HCT116 (cell line): Measurements from ENCODE around the gene MPPED1. TPM values are rescaled to one million over a fixed set of nuclear protein-coding genes. Genes with fewer than 3 reads are reported as not detected.

Experiments
- ATAC-seq: fragments of 200-7000 bp; cut with Tn5 transposase; 2 replicates; pipeline ENCODE4 v1.9.1; 2020; ENCODE audit warnings: mild to moderate bottlenecking, moderate library complexity
- BruUV-seq: library from RNA; stranded (reverse); fragments of 400-500 nt; replicated peaks from 2 replicates; lab custom pipeline; 2021; lab: Mats Ljungman, UMichigan
- CTCF ChIA-PET: fragments of 300-600 bp; sonication (Branson Sonifier 250); formaldehyde crosslinking; loops from one replicate; lab custom pipeline; 2021; ENCODE audit warnings: antibody characterized with exemption; lab: Charles Lee
- POLR2A ChIA-PET: fragments of 300-600, 350-600 bp; sonication (Branson Sonifier 250); formaldehyde crosslinking; loops from one replicate; lab custom pipeline; 2021; ENCODE audit warnings: antibody characterized with exemption; lab: Charles Lee
- RAD21 ChIA-PET, 2 experiments: fragments of 300-600 bp; sonication (Branson Sonifier 250); formaldehyde crosslinking; loops; one replicate each; lab custom pipeline; 2023; ENCODE audit warnings: low total read pairs in 2 of 2; ENCODE audit not compliant: uncharacterized antibody in 2 of 2, unreplicated experiment in 2 of 2, low non-redundant PET in 1 of 2; lab: Charles Lee
- DNase-seq: peaks from one replicate; pipeline ENCODE4 v3.0.0-alpha.2; 2010; ENCODE audit warnings: low read depth, low spot score
- H2AFZ ChIP-seq: fragments of 200-600 bp; shearing (Covaris generic), sonication (generic); 2 replicates; pipeline ENCODE4 v1.6.1; 2017; ENCODE audit warnings: low read depth, mixed run types, mixed read lengths, antibody characterized with exemption, low read length; ENCODE audit not compliant: poor library complexity, severe bottlenecking
- H3K27ac ChIP-seq: 2 replicates; pipeline ENCODE4 v1.5.1; 2012; ENCODE audit warnings: low read depth, low read length
- H3K27me3 ChIP-seq: fragments of 200-600 bp; sonication (generic); 2 replicates; pipeline ENCODE4 v1.6.1; 2016; ENCODE audit warnings: mixed run types, low read length, mixed read lengths; ENCODE audit not compliant: insufficient read depth
- H3K36me3 ChIP-seq, 2 experiments: fragments of 200-500 bp in 1 of 2; fragments of 200-600 bp in 1 of 2; sonication (Bioruptor generic) in 1 of 2; sonication (generic) in 1 of 2; 2 replicates each; pipeline versions ENCODE4 v1.5.1 to v1.6.1; 2014 to 2016; ENCODE audit warnings: low read length in 2 of 2, inconsistent platforms in 1 of 2, mixed read lengths in 1 of 2, mixed run types in 1 of 2; ENCODE audit not compliant: insufficient read depth in 2 of 2, control insufficient read depth in 1 of 2
- H3K4me1 ChIP-seq, 2 experiments: fragments of 200-600 bp in 1 of 2; sonication (generic) in 1 of 2; 2 replicates each; pipeline versions ENCODE4 v1.5.1 to v1.6.1; 2012 to 2017; ENCODE audit warnings: low read length in 2 of 2, inconsistent platforms in 1 of 2, mild to moderate bottlenecking in 1 of 2, mixed read lengths in 1 of 2, mixed run types in 1 of 2, moderate library complexity in 1 of 2; ENCODE audit not compliant: insufficient read depth in 2 of 2, control insufficient read depth in 1 of 2
- H3K4me2 ChIP-seq: fragments of 200-600 bp; sonication (generic); 2 replicates; pipeline ENCODE4 v1.6.1; 2017; ENCODE audit warnings: mixed run types, low read length, mixed read lengths
- H3K4me3 ChIP-seq, 2 experiments: fragments of 200-600 bp in 1 of 2; sonication (generic) in 1 of 2; replicated peaks in 1 of 2; 2 replicates each; pipeline ENCODE4 v1.5.1; 2011 to 2016; ENCODE audit warnings: low read length in 2 of 2, control low read depth in 1 of 2, low read depth in 1 of 2, mild to moderate bottlenecking in 1 of 2, mixed read lengths in 1 of 2, mixed run types in 1 of 2
- H3K79me2 ChIP-seq: fragments of 200-600 bp; sonication (generic); 2 replicates; pipeline ENCODE4 v1.6.1; 2017; ENCODE audit warnings: mild to moderate bottlenecking, mixed run types, low read length, moderate library complexity, mixed read lengths; ENCODE audit not compliant: insufficient read depth
- H3K9ac ChIP-seq: fragments of 200-600 bp; sonication (generic); 2 replicates; pipeline ENCODE4 v1.6.1; 2016; ENCODE audit warnings: low read length, mixed read lengths
- H3K9me2 ChIP-seq: fragments of 200-600 bp; sonication (generic), shearing (Covaris generic); 2 replicates; pipeline ENCODE4 v1.6.1; 2017; ENCODE audit warnings: mixed run types, mild to moderate bottlenecking, moderate library complexity; ENCODE audit not compliant: insufficient read depth
- H3K9me3 ChIP-seq, 2 experiments: fragments of 200-500 bp in 1 of 2; fragments of 200-600 bp in 1 of 2; sonication (Bioruptor generic) in 1 of 2; sonication (generic) in 1 of 2; 2 replicates each; pipeline ENCODE4 v1.6.1; 2014 to 2017; ENCODE audit warnings: low read length in 2 of 2, mixed read lengths in 2 of 2, inconsistent platforms in 1 of 2, low read depth in 1 of 2, mild to moderate bottlenecking in 1 of 2, mixed run types in 1 of 2, moderate library complexity in 1 of 2; ENCODE audit not compliant: control insufficient read depth in 1 of 2, insufficient read depth in 1 of 2
- H4K20me1 ChIP-seq: fragments of 200-600 bp; sonication (generic), shearing (Covaris generic); 2 replicates; pipeline ENCODE4 v1.6.1; 2017; ENCODE audit warnings: mixed run types, mild to moderate bottlenecking, moderate library complexity; ENCODE audit not compliant: insufficient read depth
- CEBPB ChIP-seq: IDR thresholded peaks from 2 replicates; pipeline ENCODE4 v1.6.1; 2012; ENCODE audit warnings: low read depth
- EGR1 ChIP-seq: IDR thresholded peaks from 2 replicates; pipeline ENCODE4 v1.6.1; 2012; ENCODE audit warnings: low read depth
- JUND ChIP-seq: IDR thresholded peaks from 2 replicates; pipeline ENCODE4 v1.6.1; 2012
- RAD21 ChIP-seq: IDR thresholded peaks from 2 replicates; pipeline ENCODE4 v1.6.1; 2012; ENCODE audit warnings: low read depth, mild to moderate bottlenecking
- ZNF274 ChIP-seq: fragments of 200-500 bp; sonication (Bioruptor generic); IDR thresholded peaks from 2 replicates; pipeline ENCODE4 v1.6.1; 2014; ENCODE audit warnings: mild to moderate bottlenecking, low read depth, low read length, inconsistent platforms
- intact Hi-C: fragments of 100-400 bp; cut with micrococcal nuclease; formaldehyde crosslinking; loops from 2 replicates; pipeline ENCODE4 v1.10.0; 2022
- total RNA-seq: library from RNA; stranded (reverse); gene quantifications from one replicate; pipeline ENCODE4 v1.2.1, GENCODE V29; 2021; ENCODE audit not compliant: unreplicated experiment
- TF ChIP-seq, protein P1 (sequence below): IDR thresholded peaks from 2 replicates; pipeline ENCODE4 v1.6.1; 2012; ENCODE audit warnings: low read depth
- TF ChIP-seq, protein P2 (sequence below), 3 experiments: fragments of 200-600 bp in 1 of 3; sonication (generic) in 1 of 3; IDR thresholded peaks in 2 of 3; conservative IDR thresholded peaks in 1 of 3; 2 replicates each; pipeline ENCODE4 v1.5.1; 2012 to 2017; ENCODE audit warnings: low read depth in 2 of 3, low read length in 2 of 3, antibody characterized with exemption in 1 of 3, borderline replicate concordance in 1 of 3, control low read depth in 1 of 3, mild to moderate bottlenecking in 1 of 3, mixed read lengths in 1 of 3, mixed run types in 1 of 3, moderate library complexity in 1 of 3; ENCODE audit not compliant: insufficient read depth in 1 of 3
- TF ChIP-seq, protein P3 (sequence below): IDR thresholded peaks from 2 replicates; pipeline ENCODE4 v1.6.1; 2012

The MPPED1 gene
- total RNA-seq, 1 experiment from 2014 or later, result not detected

DNA sequence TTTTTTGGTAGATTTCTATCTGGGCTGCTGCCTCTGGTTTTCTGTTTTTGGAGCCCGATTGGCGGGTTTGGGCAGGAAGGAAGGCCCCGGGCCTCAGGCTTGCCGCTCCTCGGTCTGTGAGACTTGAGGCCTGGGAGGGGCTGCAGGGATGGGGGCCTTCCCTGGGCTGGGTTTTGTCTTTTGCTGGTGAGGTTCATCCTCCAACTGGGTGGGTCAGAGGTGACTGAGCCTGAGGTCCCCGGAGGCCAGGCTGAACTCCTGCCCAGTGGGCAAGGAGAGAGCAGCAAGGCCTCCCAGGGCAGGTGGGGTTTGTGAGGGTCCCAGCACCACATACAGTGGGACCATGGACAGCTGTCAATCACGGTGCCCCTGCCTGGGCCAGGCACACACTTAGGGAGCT is 15.0 kb downstream of the MPPED1 start (continued):
- TF ChIP-seq RAD21, result no peak
- TF ChIP-seq, protein P1, sequence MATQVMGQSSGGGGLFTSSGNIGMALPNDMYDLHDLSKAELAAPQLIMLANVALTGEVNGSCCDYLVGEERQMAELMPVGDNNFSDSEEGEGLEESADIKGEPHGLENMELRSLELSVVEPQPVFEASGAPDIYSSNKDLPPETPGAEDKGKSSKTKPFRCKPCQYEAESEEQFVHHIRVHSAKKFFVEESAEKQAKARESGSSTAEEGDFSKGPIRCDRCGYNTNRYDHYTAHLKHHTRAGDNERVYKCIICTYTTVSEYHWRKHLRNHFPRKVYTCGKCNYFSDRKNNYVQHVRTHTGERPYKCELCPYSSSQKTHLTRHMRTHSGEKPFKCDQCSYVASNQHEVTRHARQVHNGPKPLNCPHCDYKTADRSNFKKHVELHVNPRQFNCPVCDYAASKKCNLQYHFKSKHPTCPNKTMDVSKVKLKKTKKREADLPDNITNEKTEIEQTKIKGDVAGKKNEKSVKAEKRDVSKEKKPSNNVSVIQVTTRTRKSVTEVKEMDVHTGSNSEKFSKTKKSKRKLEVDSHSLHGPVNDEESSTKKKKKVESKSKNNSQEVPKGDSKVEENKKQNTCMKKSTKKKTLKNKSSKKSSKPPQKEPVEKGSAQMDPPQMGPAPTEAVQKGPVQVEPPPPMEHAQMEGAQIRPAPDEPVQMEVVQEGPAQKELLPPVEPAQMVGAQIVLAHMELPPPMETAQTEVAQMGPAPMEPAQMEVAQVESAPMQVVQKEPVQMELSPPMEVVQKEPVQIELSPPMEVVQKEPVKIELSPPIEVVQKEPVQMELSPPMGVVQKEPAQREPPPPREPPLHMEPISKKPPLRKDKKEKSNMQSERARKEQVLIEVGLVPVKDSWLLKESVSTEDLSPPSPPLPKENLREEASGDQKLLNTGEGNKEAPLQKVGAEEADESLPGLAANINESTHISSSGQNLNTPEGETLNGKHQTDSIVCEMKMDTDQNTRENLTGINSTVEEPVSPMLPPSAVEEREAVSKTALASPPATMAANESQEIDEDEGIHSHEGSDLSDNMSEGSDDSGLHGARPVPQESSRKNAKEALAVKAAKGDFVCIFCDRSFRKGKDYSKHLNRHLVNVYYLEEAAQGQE, result no peak

DNA sequence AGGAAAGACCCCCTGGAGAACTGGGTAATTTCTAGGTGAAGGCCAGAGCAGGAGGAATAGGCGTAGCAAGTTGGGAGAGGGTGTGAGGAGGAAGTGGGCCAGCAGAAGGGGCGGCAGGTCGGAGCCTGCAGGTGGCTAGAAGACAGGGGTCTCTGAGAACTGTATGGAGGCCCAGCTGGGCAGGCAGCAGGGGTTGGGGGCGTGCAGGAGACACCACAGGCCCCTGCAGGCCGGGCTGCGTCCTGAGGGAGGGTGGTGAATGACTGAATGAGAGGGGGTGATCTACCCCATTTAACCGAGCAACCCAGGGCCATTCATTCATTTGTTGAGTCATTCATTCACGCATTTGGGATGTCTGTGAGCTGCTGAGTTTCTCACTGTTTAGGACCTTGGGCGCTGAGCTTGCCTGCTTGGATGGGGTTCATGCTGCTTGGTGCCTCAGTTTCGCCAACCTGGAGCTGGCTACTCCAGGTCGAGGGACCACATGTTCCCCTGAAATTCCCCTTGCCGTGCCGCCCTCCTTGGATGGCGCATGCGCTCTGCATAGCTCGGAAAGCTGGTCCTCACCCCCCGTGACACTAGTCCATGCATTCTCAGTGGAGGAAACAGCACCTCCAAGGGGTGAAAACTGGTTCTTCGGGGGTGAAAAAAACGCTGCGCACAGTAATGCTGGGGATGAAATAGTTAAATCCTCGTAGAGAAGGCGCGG is 15.6 kb downstream of the MPPED1 start:
- H3K27ac ChIP-seq, result no peak overlapping the region
- H3K4me3 ChIP-seq, result no peak overlapping the region
- TF ChIP-seq ZNF274 (no peak), CEBPB (no peak), JUND (no peak), EGR1 (no peak)
- TF ChIP-seq, protein P2, sequence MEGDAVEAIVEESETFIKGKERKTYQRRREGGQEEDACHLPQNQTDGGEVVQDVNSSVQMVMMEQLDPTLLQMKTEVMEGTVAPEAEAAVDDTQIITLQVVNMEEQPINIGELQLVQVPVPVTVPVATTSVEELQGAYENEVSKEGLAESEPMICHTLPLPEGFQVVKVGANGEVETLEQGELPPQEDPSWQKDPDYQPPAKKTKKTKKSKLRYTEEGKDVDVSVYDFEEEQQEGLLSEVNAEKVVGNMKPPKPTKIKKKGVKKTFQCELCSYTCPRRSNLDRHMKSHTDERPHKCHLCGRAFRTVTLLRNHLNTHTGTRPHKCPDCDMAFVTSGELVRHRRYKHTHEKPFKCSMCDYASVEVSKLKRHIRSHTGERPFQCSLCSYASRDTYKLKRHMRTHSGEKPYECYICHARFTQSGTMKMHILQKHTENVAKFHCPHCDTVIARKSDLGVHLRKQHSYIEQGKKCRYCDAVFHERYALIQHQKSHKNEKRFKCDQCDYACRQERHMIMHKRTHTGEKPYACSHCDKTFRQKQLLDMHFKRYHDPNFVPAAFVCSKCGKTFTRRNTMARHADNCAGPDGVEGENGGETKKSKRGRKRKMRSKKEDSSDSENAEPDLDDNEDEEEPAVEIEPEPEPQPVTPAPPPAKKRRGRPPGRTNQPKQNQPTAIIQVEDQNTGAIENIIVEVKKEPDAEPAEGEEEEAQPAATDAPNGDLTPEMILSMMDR (IDR thresholded peaks at IDR 0.05 in 2 of 3, conservative IDR thresholded peaks at IDR 0.05 in 1 of 3; ENCODE audit: borderline replicate concordance in 1 of 3, insufficient read depth in 1 of 3, low read depth in 2 of 3, low read length in 2 of 3), result peak in 2 of 3 experiments; percentile 15 to 44; a peak in 2 of 6 replicates
- TF ChIP-seq, protein P1, result no peak
- TF ChIP-seq, protein P3, sequence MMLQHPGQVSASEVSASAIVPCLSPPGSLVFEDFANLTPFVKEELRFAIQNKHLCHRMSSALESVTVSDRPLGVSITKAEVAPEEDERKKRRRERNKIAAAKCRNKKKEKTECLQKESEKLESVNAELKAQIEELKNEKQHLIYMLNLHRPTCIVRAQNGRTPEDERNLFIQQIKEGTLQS, result no peak
- RAD21 ChIA-PET, result no interaction called here
- no peaks in the 10 kb centered on the region for H3K79me2 ChIP-seq
- H3K4me1 ChIP-seq, result no peaks in the 10 kb centered on the region
- H3K27me3 ChIP-seq, result peaks cover 27% of the 10 kb centered on the region
- H3K9me2 ChIP-seq, result no peaks in the 10 kb centered on the region
- DNase-seq, result no peak
- no peaks in the 10 kb centered on the region for H3K36me3 ChIP-seq
- BruUV-seq, result no TSS peak
- POLR2A ChIA-PET, result no interaction called here
- no peak overlapping the region for H3K4me2 ChIP-seq
- no peaks in the 10 kb centered on the region for H3K9me3 ChIP-seq
- peak; percentile 49; the same call in 1 of the 2 replicates for ATAC-seq
- no peak overlapping the region for H2AFZ ChIP-seq
- CTCF ChIA-PET, result no interaction called here
- intact Hi-C loops, result no loop called here
- no peaks in the 10 kb centered on the region for H4K20me1 ChIP-seq
- H3K9ac ChIP-seq, result no peak overlapping the region
